ENCODE results near the gene PHKG2.

The PHKG2 gene

GRCh38 chr16:30793508-30794069 is 45.4 kb downstream of the PHKG2 start:
- DNase-seq (ENCODE audit: extremely low read depth in 1 of 2, low read depth in 1 of 2) = no peak

- no peak for DNase-seq (ENCODE audit: extremely low read depth in 1 of 2, low read depth in 1 of 2)
Measured at GRCh38 chr16:30794634-30795033, 46.4 kb downstream of the PHKG2 start.

- DNase-seq (ENCODE audit: extremely low read depth in 1 of 2, low read depth in 1 of 2) = no peak
Measured at GRCh38 chr16:30797670-30798309, 49.6 kb downstream of the PHKG2 start.
